H1 (cell line): Measurements from ENCODE around the gene CNBD2. TPM values are rescaled to one million over a fixed set of nuclear protein-coding genes. Genes with fewer than 3 reads are reported as not detected.
A peak's percentile ranks its signal among the peaks of the same experiment; 100 is the strongest.

Experiments
- CTCF ChIA-PET: fragments of 300-600 bp; sonication (Branson Sonifier 250); formaldehyde crosslinking; loops from one replicate; lab custom pipeline; 2021; ENCODE audit not compliant: partially characterized antibody; lab: Charles Lee
- POLR2A ChIA-PET: fragments of 300-600 bp; sonication (Branson Sonifier 250); formaldehyde crosslinking; loops from one replicate; lab custom pipeline; 2021; ENCODE audit warnings: inconsistent platforms; ENCODE audit not compliant: partially characterized antibody; lab: Charles Lee
- DNase-seq, 2 experiments: peaks; one replicate each; pipeline versions ENCODE4 v3.0.0 to v3.0.0-alpha.2; 2010 to 2022; ENCODE audit warnings: low spot score in 2 of 2, low read depth in 1 of 2, mixed read lengths in 1 of 2
- FAIRE-seq: peaks from 2 replicates; lab custom pipeline; 2011; peaks lifted over from hg19 to GRCh38; lab: Jason Lieb, UNC
- H2AFZ ChIP-seq: 2 replicates; pipeline ENCODE4 v1.8.1; 2012; ENCODE audit warnings: low read length, inconsistent platforms
- H2AK5ac ChIP-seq: 2 replicates; pipeline ENCODE4 v1.6.1; 2013; ENCODE audit warnings: low read depth, low read length
- H2BK120ac ChIP-seq: replicated peaks from 2 replicates; pipeline ENCODE3; 2013; ENCODE audit warnings: low read depth, low read length, inconsistent platforms
- H2BK12ac ChIP-seq: 2 replicates; pipeline ENCODE4 v1.6.1; 2013; ENCODE audit warnings: low read depth, low read length
- H2BK15ac ChIP-seq: 2 replicates; pipeline ENCODE4 v1.6.1; 2013; ENCODE audit warnings: low read length
- H2BK20ac ChIP-seq: 2 replicates; pipeline ENCODE4 v1.6.1; 2013; ENCODE audit warnings: low read length
- H2BK5ac ChIP-seq: 2 replicates; pipeline ENCODE4 v1.6.1; 2013; ENCODE audit warnings: low read depth, low read length
- H3K14ac ChIP-seq: 2 replicates; pipeline ENCODE4 v1.6.1; 2013; ENCODE audit warnings: inconsistent platforms; ENCODE audit not compliant: insufficient read length
- H3K18ac ChIP-seq: 2 replicates; pipeline ENCODE4 v1.6.1; 2013; ENCODE audit warnings: low read length; ENCODE audit errors: extremely low read depth
- H3K23ac ChIP-seq: 2 replicates; pipeline ENCODE4 v1.6.1; 2013; ENCODE audit warnings: inconsistent platforms; ENCODE audit not compliant: insufficient read length
- H3K23me2 ChIP-seq: 2 replicates; pipeline ENCODE4 v1.6.1; 2013; ENCODE audit warnings: low read depth, low read length
- H3K27ac ChIP-seq: 2 replicates; pipeline ENCODE4 v1.6.1; 2011; ENCODE audit warnings: low read depth, low read length, inconsistent platforms
- H3K27me3 ChIP-seq, 4 experiments: replicated peaks in 1 of 4; 1 replicate in 1 of 4; 2 replicates in 3 of 4; pipeline versions ENCODE4 v1.6.1 to v1.8.1; 2011 to 2013; ENCODE audit warnings: low read length in 3 of 4, mild to moderate bottlenecking in 3 of 4, inconsistent platforms in 2 of 4, mixed read lengths in 2 of 4, moderate library complexity in 1 of 4; ENCODE audit not compliant: control insufficient read depth in 3 of 4, insufficient read depth in 3 of 4; ENCODE audit errors: extremely low read depth in 1 of 4
- H3K36me3 ChIP-seq, 4 experiments: 2 replicates each; pipeline versions ENCODE4 v1.6.1 to v1.8.1; 2011 to 2013; ENCODE audit warnings: mild to moderate bottlenecking in 4 of 4, low read length in 3 of 4, moderate library complexity in 2 of 4, control low read depth in 1 of 4, inconsistent platforms in 1 of 4; ENCODE audit not compliant: insufficient read depth in 4 of 4, control insufficient read depth in 2 of 4
- H3K4ac ChIP-seq: replicated peaks from 2 replicates; pipeline ENCODE3; 2013; ENCODE audit warnings: low read length, low read depth, mixed read lengths, inconsistent platforms; ENCODE audit not compliant: insufficient read length
- H3K4me1 ChIP-seq, 4 experiments: replicated peaks in 1 of 4; 1 replicate in 1 of 4; 2 replicates in 3 of 4; pipeline versions ENCODE4 v1.6.1 to v1.8.1; 2011 to 2013; ENCODE audit warnings: low read length in 3 of 4, inconsistent platforms in 2 of 4, mixed read lengths in 1 of 4; ENCODE audit not compliant: insufficient read depth in 4 of 4, control insufficient read depth in 3 of 4
- H3K4me2 ChIP-seq, 2 experiments: 2 replicates each; pipeline versions ENCODE4 v1.6.1 to v1.8.1; 2011 to 2013; ENCODE audit warnings: low read depth in 2 of 2, low read length in 2 of 2, control low read depth in 1 of 2, inconsistent platforms in 1 of 2, mild to moderate bottlenecking in 1 of 2; ENCODE audit not compliant: insufficient read depth in 1 of 2
- H3K4me3 ChIP-seq, 4 experiments: fragments of 200-600, 300-600 bp in 1 of 4; sonication (generic), shearing (Covaris generic), sonication (Bioruptor Twin) in 1 of 4; 2 replicates each; pipeline versions ENCODE4 v1.5.1 to v1.8.1; 2011 to 2016; ENCODE audit warnings: low read length in 4 of 4, low read depth in 3 of 4, control low read depth in 2 of 4, inconsistent platforms in 2 of 4, mild to moderate bottlenecking in 2 of 4, mixed read lengths in 1 of 4, moderate library complexity in 1 of 4; ENCODE audit not compliant: insufficient read depth in 2 of 4; ENCODE audit errors: extremely low read depth in 1 of 4
- H3K56ac ChIP-seq: replicated peaks from 2 replicates; pipeline ENCODE3; 2013; ENCODE audit warnings: low read depth, mild to moderate bottlenecking, mixed read lengths, low read length, inconsistent platforms; ENCODE audit not compliant: insufficient read length
- H3K79me1 ChIP-seq: 2 replicates; pipeline ENCODE4 v1.6.1; 2013; ENCODE audit warnings: low read depth, low read length, control low read depth
- H3K79me2 ChIP-seq, 2 experiments: 2 replicates each; pipeline versions ENCODE4 v1.6.1 to v1.8.1; 2012 to 2013; ENCODE audit warnings: low read length in 2 of 2, mild to moderate bottlenecking in 2 of 2, inconsistent platforms in 1 of 2; ENCODE audit not compliant: insufficient read depth in 2 of 2, control insufficient read depth in 1 of 2
- H3K9ac ChIP-seq, 4 experiments: replicated peaks in 1 of 4; 1 replicate in 1 of 4; 2 replicates in 3 of 4; pipeline versions ENCODE4 v1.6.1 to v1.8.1; 2011 to 2013; ENCODE audit warnings: low read depth in 3 of 4, low read length in 3 of 4, control low read depth in 2 of 4, mild to moderate bottlenecking in 2 of 4, moderate library complexity in 2 of 4, inconsistent platforms in 1 of 4; ENCODE audit errors: extremely low read depth in 1 of 4
- H3K9me3 ChIP-seq, 2 experiments: 2 replicates each; pipeline versions ENCODE4 v1.6.1 to v1.8.1; 2012 to 2013; ENCODE audit warnings: mild to moderate bottlenecking in 2 of 2, moderate library complexity in 2 of 2, control low read depth in 1 of 2, inconsistent platforms in 1 of 2, low read depth in 1 of 2, low read length in 1 of 2, mixed read lengths in 1 of 2; ENCODE audit not compliant: insufficient read depth in 2 of 2
- H4K20me1 ChIP-seq, 2 experiments: replicated peaks in 1 of 2; 2 replicates each; pipeline versions ENCODE3 to v1.8.1; 2011 to 2013; ENCODE audit warnings: inconsistent platforms in 2 of 2, low read length in 2 of 2, mild to moderate bottlenecking in 1 of 2; ENCODE audit not compliant: insufficient read depth in 2 of 2, control insufficient read depth in 1 of 2
- H4K5ac ChIP-seq: 2 replicates; pipeline ENCODE4 v1.6.1; 2013; ENCODE audit warnings: low read length, low read depth, mixed read lengths, inconsistent platforms; ENCODE audit not compliant: insufficient read length
- H4K8ac ChIP-seq: 2 replicates; pipeline ENCODE4 v1.8.0; 2013; ENCODE audit warnings: mild to moderate bottlenecking, moderate library complexity, low read length, inconsistent platforms; ENCODE audit not compliant: insufficient read depth; ENCODE audit errors: extremely low read depth
- H4K91ac ChIP-seq: replicated peaks from 2 replicates; pipeline ENCODE3; 2013; ENCODE audit warnings: low read length, mixed read lengths, inconsistent platforms; ENCODE audit not compliant: insufficient read length
- BACH1 ChIP-seq: IDR thresholded peaks from 2 replicates; pipeline ENCODE4 v1.6.1; 2012; ENCODE audit warnings: low read length, improper control_type of control experiment
- BRCA1 ChIP-seq: IDR thresholded peaks from 2 replicates; pipeline ENCODE4 v1.6.1; 2012; ENCODE audit warnings: low read depth, low read length, improper control_type of control experiment
- CHD1 ChIP-seq: IDR thresholded peaks from 2 replicates; pipeline ENCODE4 v1.6.1; 2012; ENCODE audit warnings: low read depth, low read length, improper control_type of control experiment
- FOSL1 ChIP-seq: IDR thresholded peaks from 2 replicates; pipeline ENCODE4 v1.6.1; 2011; ENCODE audit warnings: mild to moderate bottlenecking, low read depth, low read length, moderate library complexity; ENCODE audit not compliant: insufficient read depth
- GTF2F1 ChIP-seq: IDR thresholded peaks from 2 replicates; pipeline ENCODE4 v1.6.1; 2012; ENCODE audit warnings: low read depth, low read length, improper control_type of control experiment, borderline replicate concordance
- RAD21 ChIP-seq, 2 experiments: IDR thresholded peaks in 1 of 2; conservative IDR thresholded peaks in 1 of 2; 2 replicates each; pipeline ENCODE4 v1.6.1; 2011; ENCODE audit warnings: low read depth in 2 of 2, low read length in 2 of 2, improper control_type of control experiment in 1 of 2, inconsistent platforms in 1 of 2, mild to moderate bottlenecking in 1 of 2, moderate library complexity in 1 of 2
- RNF2 ChIP-seq: fragments of 200-900, 300-1000 bp; sonication (generic); IDR thresholded peaks from 2 replicates; pipeline ENCODE4 v1.7.1; 2016; ENCODE audit warnings: borderline replicate concordance, low read depth, mild to moderate bottlenecking, antibody characterized with exemption, low read length; ENCODE audit not compliant: poor library complexity, severe bottlenecking; ENCODE audit errors: missing control alignments
- SAP30 ChIP-seq: fragments of 300-600 bp; sonication (generic); IDR thresholded peaks from 2 replicates; pipeline ENCODE4 v1.7.1; 2012; ENCODE audit warnings: low read length, moderate library complexity, mild to moderate bottlenecking, inconsistent platforms; ENCODE audit not compliant: insufficient read depth, insufficient replicate concordance
- TAF1 ChIP-seq: IDR thresholded peaks from 2 replicates; pipeline ENCODE4 v1.6.1; 2011; ENCODE audit warnings: mild to moderate bottlenecking, low read depth, low read length
- ZNF274 ChIP-seq: IDR thresholded peaks from 2 replicates; pipeline ENCODE4 v1.7.0; 2012; ENCODE audit warnings: low read length, borderline replicate concordance; ENCODE audit errors: extremely low read depth
- WGBS, 2 experiments: shearing (Covaris generic) in 1 of 2; methylation state at CpG; one replicate each; pipeline versions ENCODE4 v1.1.6 to v1.1.7; 2013 to 2015; ENCODE audit warnings: low lambda C conversion rate in 2 of 2, mixed read lengths in 2 of 2, inconsistent platforms in 1 of 2, low coverage in 1 of 2, missing lambda C conversion rate in 1 of 2; ENCODE audit not compliant: insufficient replicate concordance in 2 of 2, insufficient coverage in 1 of 2, insufficient read length in 1 of 2; ENCODE audit errors: extremely low coverage in 1 of 2, missing lambda C conversion rate in 1 of 2; 5-methylcytosine and 5-hydroxymethylcytosine counted together
- polyA plus RNA-seq, 7 experiments: library from polyadenylated mRNA; depleted of rRNA in 3 of 7; stranded (reverse) in 5 of 7; unstranded in 2 of 7; fragments of >200 nt in 5 of 7; fragments of 200-250 nt in 2 of 7; gene quantifications; 1 replicate in 5 of 7; 2 replicates in 1 of 7; 4 replicates in 1 of 7; pipeline versions ENCODE4 v1.2.1 to v1.2.3, GENCODE V29; 2011 to 2013; ENCODE audit warnings: missing spikeins in 2 of 7, mixed read lengths in 2 of 7
- total RNA-seq: library from RNA; stranded (reverse); fragmentation: NEBNext Ultra II Directional; extraction: Animal tissue kit (Norgen Biotek cat#: 25700); gene quantifications from 2 replicates; pipeline ENCODE4 v1.2.1, GENCODE V29; 2021
- TF ChIP-seq, protein P1 (sequence below): IDR thresholded peaks from 2 replicates; pipeline ENCODE4 v1.6.1; 2012; ENCODE audit warnings: low read length, inconsistent platforms

Gene CNBD2
- total and polyA plus RNA-seq, 2 of the 8 experiments (the other 6 are each of a cell fraction or from before 2014, with no cell fraction given) = 2.6 to 4.5 TPM

DNA sequence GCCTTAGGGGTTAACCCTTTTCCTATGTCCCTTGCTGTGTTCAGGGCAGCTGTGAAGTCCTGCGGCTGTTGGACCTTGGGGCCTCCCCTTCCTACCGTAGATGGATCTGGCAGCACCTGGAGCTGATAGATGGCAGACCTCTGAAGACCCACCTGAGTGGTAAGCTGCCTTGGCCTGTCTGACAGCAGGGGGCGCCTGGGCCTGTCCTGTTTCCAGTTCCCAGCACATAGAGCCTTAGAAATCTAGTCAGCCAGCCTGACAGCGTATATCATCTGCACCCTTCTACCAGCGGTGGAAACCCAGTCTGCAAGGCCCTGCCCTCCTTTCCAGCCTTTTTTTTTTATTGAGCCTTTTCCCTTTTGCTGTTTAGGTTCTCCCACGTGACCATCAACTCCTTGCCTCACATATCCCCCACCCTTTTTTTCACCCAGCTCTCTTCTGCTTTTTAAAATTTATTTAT lies 26.6 kb downstream of the CNBD2 start:
- H4K91ac ChIP-seq = no peak overlapping the region
- FAIRE-seq (peak; percentile 55), DNase-seq (peak; percentile 82 to 89)
- no peaks in the 10 kb centered on the region for H3K36me3 ChIP-seq
- no peaks in the 10 kb centered on the region for H3K23me2 ChIP-seq
- H3K4me2 ChIP-seq = no peak overlapping the region
- no peaks in the 10 kb centered on the region for H3K79me2 ChIP-seq
- no peak overlapping the region for H4K8ac ChIP-seq
- H2AFZ ChIP-seq = no peak overlapping the region
- 17% methylated on average over 6 of the region's 6 CpGs; no CpG with 5 or more reads in 1 of the 2 experiments for WGBS, 2 experiments
- no peaks in the 10 kb centered on the region; a peak in 1 of 7 replicates for H3K4me1 ChIP-seq
- H3K4me3 ChIP-seq = no peak overlapping the region
- no peak overlapping the region for H2BK15ac ChIP-seq
- H3K9me3 ChIP-seq = no peaks in the 10 kb centered on the region
- H4K20me1 ChIP-seq = no peaks in the 10 kb centered on the region
- CTCF ChIA-PET = interaction anchor here (0.5 to 11.8 kb wide), 27 partner anchors 8 to 484 kb away, joined by 3 to 244 read pairs (median 5); partner anchors contain the start of gene SCAND1
- no peak overlapping the region for H2BK5ac ChIP-seq
- H3K9ac ChIP-seq = no peak overlapping the region
- H3K79me1 ChIP-seq = no peaks in the 10 kb centered on the region
- no peak overlapping the region for H2BK20ac ChIP-seq
- H3K56ac ChIP-seq = no peak overlapping the region
- H3K27me3 ChIP-seq = no peaks in the 10 kb centered on the region
- no peak overlapping the region for H2AK5ac ChIP-seq
- no peak overlapping the region for H3K23ac ChIP-seq
- H3K14ac ChIP-seq = no peak overlapping the region
- no peak overlapping the region for H4K5ac ChIP-seq
- H3K18ac ChIP-seq = no peak overlapping the region
- H3K27ac ChIP-seq = no peak overlapping the region
- POLR2A ChIA-PET = no interaction called here
- no peak overlapping the region for H2BK120ac ChIP-seq
- no peak overlapping the region for H3K4ac ChIP-seq
- no peak overlapping the region for H2BK12ac ChIP-seq
- TF ChIP-seq GTF2F1 (no peak), SAP30 (no peak), RNF2 (no peak), RAD21 (IDR thresholded peaks at IDR 0.05 in 1 of 2, conservative IDR thresholded peaks at IDR 0.05 in 1 of 2; ENCODE audit: low read depth in 2 of 2, low read length in 2 of 2) (peak; percentile 90 to 94), BACH1 (no peak), BRCA1 (no peak), TAF1 (no peak), FOSL1 (no peak), ZNF274 (no peak), CHD1 (no peak)
- TF ChIP-seq, protein P1, sequence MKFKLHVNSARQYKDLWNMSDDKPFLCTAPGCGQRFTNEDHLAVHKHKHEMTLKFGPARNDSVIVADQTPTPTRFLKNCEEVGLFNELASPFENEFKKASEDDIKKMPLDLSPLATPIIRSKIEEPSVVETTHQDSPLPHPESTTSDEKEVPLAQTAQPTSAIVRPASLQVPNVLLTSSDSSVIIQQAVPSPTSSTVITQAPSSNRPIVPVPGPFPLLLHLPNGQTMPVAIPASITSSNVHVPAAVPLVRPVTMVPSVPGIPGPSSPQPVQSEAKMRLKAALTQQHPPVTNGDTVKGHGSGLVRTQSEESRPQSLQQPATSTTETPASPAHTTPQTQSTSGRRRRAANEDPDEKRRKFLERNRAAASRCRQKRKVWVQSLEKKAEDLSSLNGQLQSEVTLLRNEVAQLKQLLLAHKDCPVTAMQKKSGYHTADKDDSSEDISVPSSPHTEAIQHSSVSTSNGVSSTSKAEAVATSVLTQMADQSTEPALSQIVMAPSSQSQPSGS = 0 out of 2 replicates have a peak, but pooled peaks have one; percentile 23
